WERI-Rb-1 (cell line): Measurements from ENCODE around the gene CYB561A3.

Source experiments
- DNase-seq: peaks from one replicate; pipeline ENCODE4 v3.0.0-alpha.2; 2020
- H3K27ac ChIP-seq: fragments of 250-450 bp; sonication (Bioruptor Pico); 2 replicates; pipeline ENCODE4 v1.5.1; 2020; ENCODE audit warnings: mild to moderate bottlenecking, moderate library complexity
- H3K27me3 ChIP-seq: fragments of 250-450 bp; sonication (Bioruptor Pico); 2 replicates; pipeline ENCODE4 v1.5.1; 2021; ENCODE audit warnings: mild to moderate bottlenecking, low read depth, moderate library complexity; ENCODE audit not compliant: insufficient read depth, severe bottlenecking
- H3K36me3 ChIP-seq: fragments of 250-450 bp; sonication (Bioruptor Pico); 2 replicates; pipeline ENCODE4 v1.5.1; 2020; ENCODE audit warnings: mild to moderate bottlenecking, moderate library complexity
- H3K4me3 ChIP-seq: 2 replicates; pipeline ENCODE4 v1.5.1; 2011; ENCODE audit warnings: low read depth, mild to moderate bottlenecking, control low read depth, low read length
- H3K9me3 ChIP-seq: fragments of 250-450 bp; sonication (Bioruptor Pico); 2 replicates; pipeline ENCODE4 v1.5.1; 2021; ENCODE audit warnings: mild to moderate bottlenecking, moderate library complexity; ENCODE audit not compliant: severe bottlenecking
- CTCF ChIP-seq: IDR thresholded peaks from 2 replicates; pipeline ENCODE4 v1.5.1; 2011; ENCODE audit warnings: low read depth, mild to moderate bottlenecking, control low read depth, inconsistent platforms, low read length

Gene CYB561A3

GRCh38 chr11:61303725-61304124 is 58.0 kb downstream of the CYB561A3 start:
- DNase-seq: no peak
- H3K27me3 ChIP-seq: no peaks in the 10 kb centered on the region
- H3K9me3 ChIP-seq: no peaks in the 10 kb centered on the region
- no peak overlapping the region for H3K4me3 ChIP-seq
- TF ChIP-seq CTCF: no peak
- no peak overlapping the region for H3K27ac ChIP-seq
- peaks cover 95% of the 10 kb centered on the region for H3K36me3 ChIP-seq

- Histone ChIP-seq H3K9me3 (no peaks in the 10 kb centered on the region), H3K27ac (no peak overlapping the region), H3K4me3 (no peak overlapping the region), H3K27me3 (no peaks in the 10 kb centered on the region), H3K36me3 (peaks cover 92% of the 10 kb centered on the region)
- TF ChIP-seq CTCF: no peak
- no peak for DNase-seq
Measured at GRCh38 chr11:61302550-61302949, 59.1 kb downstream of the CYB561A3 start.
